Mesenteric fat pad (tissue), 1 donor: ENCODE measurements around the gene ZNF135. TPM values are rescaled to one million over a fixed set of nuclear protein-coding genes. Genes with fewer than 3 reads are reported as not detected.
A peak's percentile ranks its signal among the peaks of the same experiment; 100 is the strongest.

Source experiments
- DNase-seq: peaks from one replicate; pipeline ENCODE4 v3.0.0-alpha.2; 2020; ENCODE audit warnings: low spot score
- total RNA-seq: library from RNA; stranded (reverse); fragmentation: NEBNext Ultra II Directional; extraction: Animal tissue kit (Norgen Biotek cat#: 25700); gene quantifications from one replicate; pipeline ENCODE4 v1.2.1, GENCODE V29; 2021
- donor health status: DM: yes; HTN: yes; CAD: no.

ZNF135 gene
- total RNA-seq, 1 donor from 2014 or later: 3.5 TPM

- peak; percentile 65 for DNase-seq
Observed at GRCh38 chr19:58089846-58090245, 30.8 kb downstream of the ZNF135 start.

GRCh38 chr19:58091251-58091995, 32.3 kb downstream of the ZNF135 start:
- peak; percentile 78 for DNase-seq

- DNase-seq: peak; percentile 53
Observed at GRCh38 chr19:58093071-58093470, 34.0 kb downstream of the ZNF135 start.

- DNase-seq: peak; percentile 84
Observed at GRCh38 chr19:58095328-58095727, 36.2 kb downstream of the ZNF135 start.

GRCh38 chr19:58096884-58097283, 37.8 kb downstream of the ZNF135 start:
- no peak for DNase-seq

DNA sequence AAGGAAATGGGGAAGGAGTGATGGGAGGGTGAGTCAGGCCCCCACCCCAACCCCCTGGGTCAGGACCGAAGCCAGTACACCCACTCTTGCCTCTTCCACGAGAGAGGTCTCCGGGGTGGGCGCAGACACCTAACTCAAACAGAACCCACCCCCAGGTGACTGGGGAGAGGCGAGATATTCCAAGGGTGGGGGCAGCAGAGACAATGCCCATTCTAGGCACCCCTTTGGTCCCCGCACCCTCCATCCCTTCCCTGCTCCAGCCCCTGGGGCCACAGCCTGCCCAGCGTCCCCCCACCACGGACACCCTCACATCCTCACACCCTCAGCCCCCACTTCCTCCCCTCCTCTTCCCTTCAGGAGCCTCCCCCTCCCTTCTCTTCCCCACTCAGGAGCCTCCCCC, 38.3 kb downstream of the ZNF135 start:
- DNase-seq: no peak

- peak; percentile 100 for DNase-seq
Observed at GRCh38 chr19:58097781-58098681, 38.9 kb downstream of the ZNF135 start, which contains the start of gene ZSCAN18. TSS of gene ZSCAN18 (minus strand) at chr19:58098231. CDS start at chr19:58090267, 7,964 bp downstream.

- DNase-seq: no peak
Observed at GRCh38 chr19:58098682-58098998, 39.6 kb downstream of the ZNF135 start.

- no peak for DNase-seq
Observed at GRCh38 chr19:58107778-58108545, 48.9 kb downstream of the ZNF135 start.

- DNase-seq: no peak
Observed at GRCh38 chr19:58108546-58108817, 49.4 kb downstream of the ZNF135 start.

DNA sequence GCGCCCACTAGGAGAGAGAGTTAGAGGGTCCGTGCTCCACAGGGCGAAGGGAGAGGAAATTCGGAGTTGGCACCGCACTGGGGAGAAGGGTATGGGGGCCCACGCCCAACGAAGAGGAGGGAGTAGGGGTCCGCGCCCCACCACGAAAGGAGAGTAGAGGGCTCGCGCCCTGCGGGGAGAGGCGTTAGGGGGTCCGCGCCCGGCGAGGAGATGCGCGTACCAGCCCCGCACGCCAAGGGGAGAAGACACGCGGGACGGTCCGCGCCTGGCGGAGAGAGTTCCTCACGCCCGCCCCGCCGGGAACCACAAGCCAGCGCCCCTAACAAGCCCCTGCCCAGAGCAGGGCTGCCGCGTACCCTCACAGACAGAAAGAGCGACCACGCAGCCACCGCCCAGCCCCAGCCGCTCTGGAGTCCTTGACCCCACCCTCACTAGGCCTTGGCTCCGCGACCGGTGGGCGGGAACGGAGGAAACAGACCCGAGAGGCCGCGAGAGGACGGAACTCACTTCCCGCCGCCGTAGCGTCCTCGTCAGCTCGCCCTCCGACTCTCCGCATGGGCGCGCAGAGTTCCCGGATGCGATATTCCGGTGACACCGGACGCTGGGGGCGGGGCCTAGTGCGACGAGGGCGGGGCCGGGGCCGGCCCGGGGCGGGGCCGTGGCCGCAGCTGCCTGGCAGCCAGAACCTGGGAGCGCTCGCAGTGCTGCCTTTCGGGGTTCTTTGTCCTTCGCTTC, 58.9 kb downstream of the ZNF135 start:
- no peak for DNase-seq

DNA sequence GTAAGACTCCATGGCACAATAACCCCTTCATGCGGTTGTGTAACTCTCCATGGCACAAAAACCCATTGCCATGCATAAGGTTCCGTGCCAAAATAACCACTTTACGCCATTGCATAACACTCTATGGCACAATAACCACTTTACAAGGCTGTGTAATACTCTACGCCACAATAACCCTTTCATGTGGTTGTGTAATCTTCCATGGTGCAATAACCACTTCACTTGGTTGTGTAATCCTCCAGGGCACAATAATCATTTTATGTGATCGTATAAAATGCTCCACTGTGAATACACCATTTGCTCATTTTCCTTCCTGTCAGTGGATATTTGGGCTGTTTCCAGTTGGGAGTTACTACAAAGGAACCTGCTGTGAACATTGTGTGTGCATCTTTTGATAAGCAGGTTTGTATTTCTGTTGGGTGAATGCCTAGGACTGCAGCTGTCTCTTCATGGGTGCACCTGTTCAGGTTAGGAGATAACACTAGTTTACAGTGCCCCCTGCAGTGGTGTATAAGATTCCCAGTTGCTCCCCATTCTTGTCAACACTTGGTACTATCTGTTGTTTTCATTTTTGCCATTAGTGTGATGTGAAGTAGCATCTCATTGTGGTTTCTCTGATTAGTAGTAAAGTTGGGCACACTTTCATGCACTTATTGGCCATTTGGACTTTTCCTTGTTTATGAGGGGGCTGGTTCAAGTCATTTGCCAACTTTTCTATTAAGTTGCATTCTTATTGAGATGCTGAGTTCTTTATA, 60.1 kb downstream of the ZNF135 start:
- DNase-seq: no peak

Other genes with a start within 250 kb of the ZNF135 start
- 4.0 TPM for gene ZNF552, start 244.4 kb upstream of the ZNF135 start, total RNA-seq
- gene ZNF587B, start 229.0 kb upstream of the ZNF135 start, total RNA-seq: 16.6 TPM
- gene ZNF587, start 209.4 kb upstream of the ZNF135 start, total RNA-seq: 25.7 TPM
- 19.7 TPM for gene ZNF814, start 170.2 kb upstream of the ZNF135 start, total RNA-seq
- 11.1 TPM for gene ZNF417, start 142.7 kb upstream of the ZNF135 start, total RNA-seq
- 5.2 TPM for gene ZNF418, start 123.9 kb upstream of the ZNF135 start, total RNA-seq
- gene ZNF256, start 111.6 kb upstream of the ZNF135 start, total RNA-seq: 4.0 TPM
- gene C19orf18, start 84.7 kb upstream of the ZNF135 start, total RNA-seq: 1.3 TPM
- gene ZNF606, start 56.5 kb upstream of the ZNF135 start, total RNA-seq: 7.9 TPM
- gene ZSCAN1, start 25.3 kb upstream of the ZNF135 start, total RNA-seq: not detected
- gene ZSCAN18, start 38.9 kb downstream of the ZNF135 start, total RNA-seq: 34.8 TPM
- 8.3 TPM for gene ZNF329, start 91.5 kb downstream of the ZNF135 start, total RNA-seq
- 20.5 TPM for gene ZNF274, start 123.8 kb downstream of the ZNF135 start, total RNA-seq
- 25.2 TPM for gene ZNF544, start 169.6 kb downstream of the ZNF135 start, total RNA-seq
- 5.1 TPM for gene ZNF8, start 219.7 kb downstream of the ZNF135 start, total RNA-seq
- 30.6 TPM for gene ERVK3-1, start 246.1 kb downstream of the ZNF135 start, total RNA-seq